ENCODE data around the gene HMCN2. TPM values are rescaled to one million over a fixed set of nuclear protein-coding genes. Genes with fewer than 3 reads are reported as not detected.
"Not testable (repeated sequence)": the region's sequence is repeated elsewhere in the genome, so short reads cannot be mapped to it uniquely, and the experiment has no call there.

HMCN2 gene
- polyA plus RNA-seq, 3 donors, result 0.83 to 0.89 (median 0.86) TPM

- no peak for DNase-seq (ENCODE audit: low read depth in 3 of 3, low spot score in 2 of 3)
Measured at GRCh38 chr9:130327070-130327780, 61.7 kb downstream of the HMCN2 start.

GRCh38 chr9:130327781-130328348, 62.3 kb downstream of the HMCN2 start:
- no peak for DNase-seq (ENCODE audit: low read depth in 3 of 3, low spot score in 2 of 3)

- no peak for DNase-seq (ENCODE audit: low read depth in 3 of 3, low spot score in 2 of 3)
Measured at GRCh38 chr9:130328349-130328801, 62.8 kb downstream of the HMCN2 start.

GRCh38 chr9:130329061-130329460, 63.5 kb downstream of the HMCN2 start:
- no peak for DNase-seq (ENCODE audit: low read depth in 3 of 3, low spot score in 2 of 3)

- no peak for DNase-seq (ENCODE audit: low read depth in 3 of 3, low spot score in 2 of 3)
Measured at GRCh38 chr9:130330202-130330862, 64.8 kb downstream of the HMCN2 start.

- no peak for DNase-seq (ENCODE audit: low read depth in 3 of 3, low spot score in 2 of 3)
Measured at GRCh38 chr9:130331061-130331460, 65.5 kb downstream of the HMCN2 start.

GRCh38 chr9:130331573-130331972, 66.0 kb downstream of the HMCN2 start:
- no peak for DNase-seq (ENCODE audit: low read depth in 3 of 3, low spot score in 2 of 3)

- DNase-seq (ENCODE audit: low read depth in 3 of 3, low spot score in 2 of 3), result no peak
Measured at GRCh38 chr9:130332384-130332926, 66.9 kb downstream of the HMCN2 start.

GRCh38 chr9:130333041-130333711, 67.6 kb downstream of the HMCN2 start:
- no peak for DNase-seq (ENCODE audit: low read depth in 3 of 3, low spot score in 2 of 3)

GRCh38 chr9:130333712-130334062, 68.1 kb downstream of the HMCN2 start:
- DNase-seq (ENCODE audit: low read depth in 3 of 3, low spot score in 2 of 3), result no peak

GRCh38 chr9:130334915-130335314, 69.4 kb downstream of the HMCN2 start:
- DNase-seq (ENCODE audit: low read depth in 3 of 3, low spot score in 2 of 3), result no peak

GRCh38 chr9:130336027-130336610, 70.6 kb downstream of the HMCN2 start:
- no peak for DNase-seq (ENCODE audit: low read depth in 3 of 3, low spot score in 2 of 3)

GRCh38 chr9:130336885-130337284, 71.3 kb downstream of the HMCN2 start:
- DNase-seq (ENCODE audit: low read depth in 3 of 3, low spot score in 2 of 3), result peak in 1 of 3 donors; percentile 34

- no peak for DNase-seq (ENCODE audit: low read depth in 3 of 3, low spot score in 2 of 3)
Measured at GRCh38 chr9:130337318-130337717, 71.8 kb downstream of the HMCN2 start.

GRCh38 chr9:130337784-130338380, 72.3 kb downstream of the HMCN2 start:
- DNase-seq (ENCODE audit: low read depth in 3 of 3, low spot score in 2 of 3), result no peak

- not testable (repeated sequence) for DNase-seq (ENCODE audit: low read depth in 3 of 3, low spot score in 2 of 3)
Measured at GRCh38 chr9:130338891-130339290, 73.3 kb downstream of the HMCN2 start.

- DNase-seq (ENCODE audit: low read depth in 3 of 3, low spot score in 2 of 3), result no peak
Measured at GRCh38 chr9:130339306-130339705, 73.7 kb downstream of the HMCN2 start.

GRCh38 chr9:130340011-130340410, 74.5 kb downstream of the HMCN2 start:
- DNase-seq (ENCODE audit: low read depth in 3 of 3, low spot score in 2 of 3), result no peak

- not testable (repeated sequence) for DNase-seq (ENCODE audit: low read depth in 3 of 3, low spot score in 2 of 3)
Measured at GRCh38 chr9:130340557-130340956, 75.0 kb downstream of the HMCN2 start.

GRCh38 chr9:130341128-130341527, 75.6 kb downstream of the HMCN2 start:
- no peak for DNase-seq (ENCODE audit: low read depth in 3 of 3, low spot score in 2 of 3)

Measured in right renal cortex interstitium (tissue), 3 donors.